Uterus (tissue), 2 donors: ENCODE results near the gene ZYG11A.
"Not testable (repeated sequence)": the region's sequence is repeated elsewhere in the genome, so short reads cannot be mapped to it uniquely, and the experiment has no call there.

Experiments used
- POLR2A ChIP-seq, 2 donors: fragments of 450-650 bp; IDR thresholded peaks; one replicate each; pipeline ENCODE4 v1.6.1; 2016; ENCODE audit warnings: antibody characterized with exemption in 2 of 2, mild to moderate bottlenecking in 1 of 2, moderate library complexity in 1 of 2
- TF ChIP-seq, protein P1 (sequence below), 4 experiments: fragments of 200-600 bp in 2 of 4; fragments of 450-650 bp in 2 of 4; sonication (generic) in 2 of 4; IDR thresholded peaks; one replicate each; pipeline ENCODE4 v1.5.1; 2016 to 2019; ENCODE audit warnings: antibody characterized with exemption in 4 of 4, mild to moderate bottlenecking in 2 of 4, moderate library complexity in 1 of 4

DNA sequence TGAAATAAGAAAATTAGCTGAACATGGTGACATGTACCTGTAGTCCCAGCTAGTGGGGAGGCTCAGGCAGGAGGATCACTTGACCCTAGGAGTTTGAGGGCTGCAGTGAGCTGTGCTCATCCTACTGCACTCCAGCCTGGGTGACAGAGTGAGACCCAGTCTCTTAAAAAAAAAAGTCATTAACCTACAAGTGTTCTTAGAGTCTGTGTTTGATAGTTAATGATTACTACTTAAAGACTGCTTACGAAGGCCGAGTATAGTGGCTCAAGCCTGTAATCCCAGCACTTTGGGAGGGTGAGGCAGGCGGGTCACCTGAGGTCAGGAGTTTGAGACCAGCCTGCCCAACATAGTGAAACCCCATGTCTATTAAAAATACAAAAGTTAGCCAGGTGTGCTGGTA, 38.5 kb upstream of the ZYG11A start:
- TF ChIP-seq, protein P1, sequence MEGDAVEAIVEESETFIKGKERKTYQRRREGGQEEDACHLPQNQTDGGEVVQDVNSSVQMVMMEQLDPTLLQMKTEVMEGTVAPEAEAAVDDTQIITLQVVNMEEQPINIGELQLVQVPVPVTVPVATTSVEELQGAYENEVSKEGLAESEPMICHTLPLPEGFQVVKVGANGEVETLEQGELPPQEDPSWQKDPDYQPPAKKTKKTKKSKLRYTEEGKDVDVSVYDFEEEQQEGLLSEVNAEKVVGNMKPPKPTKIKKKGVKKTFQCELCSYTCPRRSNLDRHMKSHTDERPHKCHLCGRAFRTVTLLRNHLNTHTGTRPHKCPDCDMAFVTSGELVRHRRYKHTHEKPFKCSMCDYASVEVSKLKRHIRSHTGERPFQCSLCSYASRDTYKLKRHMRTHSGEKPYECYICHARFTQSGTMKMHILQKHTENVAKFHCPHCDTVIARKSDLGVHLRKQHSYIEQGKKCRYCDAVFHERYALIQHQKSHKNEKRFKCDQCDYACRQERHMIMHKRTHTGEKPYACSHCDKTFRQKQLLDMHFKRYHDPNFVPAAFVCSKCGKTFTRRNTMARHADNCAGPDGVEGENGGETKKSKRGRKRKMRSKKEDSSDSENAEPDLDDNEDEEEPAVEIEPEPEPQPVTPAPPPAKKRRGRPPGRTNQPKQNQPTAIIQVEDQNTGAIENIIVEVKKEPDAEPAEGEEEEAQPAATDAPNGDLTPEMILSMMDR (IDR thresholded peaks at IDR 0.05): not testable (repeated sequence)
- not testable (repeated sequence) for TF ChIP-seq POLR2A (IDR thresholded peaks at IDR 0.05)
